ENCODE measurements around the gene CCDC47. TPM values are rescaled to one million over a fixed set of nuclear protein-coding genes. Genes with fewer than 3 reads are reported as not detected.
A peak's percentile ranks its signal among the peaks of the same experiment; 100 is the strongest.

CCDC47 gene
- total RNA-seq, 1 experiment from 2014 or later = 79.4 TPM

DNA sequence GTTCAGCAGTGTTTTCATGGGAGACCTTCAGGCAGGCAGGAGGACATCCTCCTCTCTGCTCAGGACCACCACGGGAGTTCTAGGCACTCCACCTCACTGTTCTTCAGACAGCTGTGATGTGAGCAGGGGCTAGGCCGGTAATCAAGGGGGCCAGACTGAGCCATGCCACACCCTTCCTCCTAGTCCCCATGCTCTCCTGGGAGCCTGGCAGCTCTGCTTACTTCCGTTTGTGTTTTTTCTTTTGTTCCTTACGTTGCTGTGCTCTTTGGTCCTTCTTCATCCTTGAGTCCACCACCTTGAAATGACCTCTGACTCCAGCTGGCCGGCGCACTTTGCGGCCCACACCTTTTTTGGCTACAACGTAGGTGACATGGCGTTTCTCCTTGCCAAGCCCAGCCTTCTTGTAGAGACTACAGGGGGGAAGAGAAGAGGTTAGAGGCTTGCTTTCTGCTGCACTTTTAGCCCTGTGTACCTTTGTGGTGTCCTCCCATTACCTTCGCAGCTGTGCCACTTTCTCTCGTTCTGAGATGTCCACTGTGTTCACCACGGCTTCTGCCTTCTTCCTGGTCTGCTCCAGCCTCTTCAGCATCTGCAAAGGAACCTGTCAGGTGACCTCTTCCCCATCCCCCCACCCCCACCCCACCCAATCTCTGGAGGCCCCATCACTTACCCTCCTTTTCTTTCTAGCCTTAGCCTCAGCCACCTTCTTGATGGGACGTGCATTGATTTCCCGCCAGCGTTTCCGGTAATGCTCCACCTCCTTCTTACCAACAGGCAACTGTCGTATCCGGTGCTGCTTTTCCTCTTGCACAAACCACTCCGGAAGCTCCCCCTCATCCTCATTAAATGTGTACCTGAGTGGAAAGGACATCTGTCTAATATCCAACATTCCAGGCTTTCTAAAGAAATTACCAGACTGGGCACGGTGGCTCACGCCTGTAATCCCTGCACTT is 46.5 kb upstream of the CCDC47 start:
- TF ChIP-seq, protein P1, sequence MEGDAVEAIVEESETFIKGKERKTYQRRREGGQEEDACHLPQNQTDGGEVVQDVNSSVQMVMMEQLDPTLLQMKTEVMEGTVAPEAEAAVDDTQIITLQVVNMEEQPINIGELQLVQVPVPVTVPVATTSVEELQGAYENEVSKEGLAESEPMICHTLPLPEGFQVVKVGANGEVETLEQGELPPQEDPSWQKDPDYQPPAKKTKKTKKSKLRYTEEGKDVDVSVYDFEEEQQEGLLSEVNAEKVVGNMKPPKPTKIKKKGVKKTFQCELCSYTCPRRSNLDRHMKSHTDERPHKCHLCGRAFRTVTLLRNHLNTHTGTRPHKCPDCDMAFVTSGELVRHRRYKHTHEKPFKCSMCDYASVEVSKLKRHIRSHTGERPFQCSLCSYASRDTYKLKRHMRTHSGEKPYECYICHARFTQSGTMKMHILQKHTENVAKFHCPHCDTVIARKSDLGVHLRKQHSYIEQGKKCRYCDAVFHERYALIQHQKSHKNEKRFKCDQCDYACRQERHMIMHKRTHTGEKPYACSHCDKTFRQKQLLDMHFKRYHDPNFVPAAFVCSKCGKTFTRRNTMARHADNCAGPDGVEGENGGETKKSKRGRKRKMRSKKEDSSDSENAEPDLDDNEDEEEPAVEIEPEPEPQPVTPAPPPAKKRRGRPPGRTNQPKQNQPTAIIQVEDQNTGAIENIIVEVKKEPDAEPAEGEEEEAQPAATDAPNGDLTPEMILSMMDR (conservative IDR thresholded peaks at IDR 0.05) = no peak
- peak overlapping the region in 1 of 3 experiments; percentile 42; a peak in 3 of 7 replicates for H3K27ac Mint-ChIP-seq
- H3K27me3 ChIP-seq (ENCODE audit: insufficient read depth, low read length) = no peaks in the 10 kb centered on the region
- H3K4me1 Mint-ChIP-seq = no peaks in the 10 kb centered on the region
- no peak overlapping the region for H3K9ac ChIP-seq (ENCODE audit: extremely low read depth, insufficient read length, low read length)
- H3K36me3 Mint-ChIP-seq (ENCODE audit: insufficient read depth in 1 of 3, low read depth in 3 of 3) = peaks cover 58 to 100% (median 97%) of the 10 kb centered on the region in 3 experiments
- H3K9me3 Mint-ChIP-seq = no peaks in the 10 kb centered on the region
- no peak overlapping the region for H2BK20ac ChIP-seq (ENCODE audit: low read depth, low read length, poor library complexity, severe bottlenecking)
- no peak overlapping the region for H3K27ac ChIP-seq (ENCODE audit: insufficient read length, low read depth, low read length)
- H3K4me2 ChIP-seq (ENCODE audit: insufficient read depth, insufficient read length, low read length) = no peak overlapping the region
- no peaks in the 10 kb centered on the region for H3K4me1 ChIP-seq (ENCODE audit: insufficient read depth, low read length)
- H4K5ac ChIP-seq (ENCODE audit: insufficient read length, low read depth, low read length) = no peak overlapping the region
- no peak overlapping the region for H2BK15ac ChIP-seq (ENCODE audit: low read depth, low read length)
- H2BK12ac ChIP-seq (ENCODE audit: insufficient read length, low read depth, low read length) = no peak overlapping the region
- DNase-seq = no peak
- no peak overlapping the region for H4K8ac ChIP-seq (replicated peaks; ENCODE audit: insufficient read length, low read depth, low read length)
- H3K4me3 Mint-ChIP-seq = no peak overlapping the region
- H3K23me2 ChIP-seq (ENCODE audit: insufficient read length, low read depth, low read length, poor library complexity, severe bottlenecking) = no peaks in the 10 kb centered on the region
- no peak overlapping the region for H3K23ac ChIP-seq (ENCODE audit: insufficient read length, low read depth, low read length)
- H2AK5ac ChIP-seq (ENCODE audit: insufficient read length, low read length) = no peak overlapping the region
- H2BK120ac ChIP-seq (ENCODE audit: low read depth, low read length, poor library complexity, severe bottlenecking) = no peak overlapping the region
- no peak overlapping the region for H3K18ac ChIP-seq (ENCODE audit: insufficient read length, low read depth, low read length)
- no peaks in the 10 kb centered on the region for H4K20me1 ChIP-seq (ENCODE audit: control insufficient read depth, insufficient read depth, insufficient read length)
- H2BK5ac ChIP-seq (ENCODE audit: insufficient read length, low read length) = no peak overlapping the region
- H3K79me2 ChIP-seq (ENCODE audit: insufficient read depth, low read length) = no peaks in the 10 kb centered on the region
- H3K9me3 ChIP-seq (ENCODE audit: control insufficient read depth, low read depth, low read length) = no peaks in the 10 kb centered on the region
- WGBS (ENCODE audit: extremely low coverage, insufficient read length, low lambda C conversion rate) = no CpG with 5 or more reads among the region's 21 CpGs
- H3K4ac ChIP-seq (ENCODE audit: low read depth, low read length) = no peak overlapping the region
- H3K27me3 Mint-ChIP-seq (ENCODE audit: low read depth) = no peaks in the 10 kb centered on the region; the same call in 1 of the 2 replicates
- no peaks in the 10 kb centered on the region for H3K79me1 ChIP-seq (ENCODE audit: insufficient read depth, low read depth, low read length, poor library complexity, severe bottlenecking)
- no peak overlapping the region for H3K56ac ChIP-seq (ENCODE audit: insufficient read length, low read depth, low read length)
- no peak overlapping the region for H4K91ac ChIP-seq (ENCODE audit: insufficient read length, low read depth, low read length)
- H3T11ph ChIP-seq (ENCODE audit: low read length) = no peak overlapping the region
- H2AFZ ChIP-seq (ENCODE audit: low read length) = no peak overlapping the region
- H3K14ac ChIP-seq (ENCODE audit: insufficient read depth, low read length) = no peak overlapping the region
